Erythroblast (primary cell): Measurements from ENCODE around the gene GTPBP4.

Experiments used
- GATA1 ChIP-seq: IDR thresholded peaks from 2 replicates; pipeline ENCODE4 v1.6.1; 2011; ENCODE audit warnings: low read depth, mild to moderate bottlenecking, control low read depth, low read length, moderate library complexity
- POLR2A ChIP-seq: IDR thresholded peaks from 2 replicates; pipeline ENCODE4 v1.6.1; 2011; ENCODE audit warnings: mild to moderate bottlenecking, low read length

- TF ChIP-seq POLR2A (no peak), GATA1 (no peak)
Observed at GRCh38 chr10:1015688-1016087, 27.5 kb downstream of the GTPBP4 start.
